WI38 (cell line): ENCODE data around the gene LRRC8B.
"Not testable (repeated sequence)": the region's sequence is repeated elsewhere in the genome, so short reads cannot be mapped to it uniquely, and the experiment has no call there.

Experiments used
- H3K4me3 ChIP-seq: 2 replicates; pipeline ENCODE4 v1.5.1; 2011; ENCODE audit warnings: low read depth, mild to moderate bottlenecking, control low read depth, low read length
- CTCF ChIP-seq: IDR thresholded peaks from 2 replicates; pipeline ENCODE4 v1.5.1; 2012; ENCODE audit warnings: low read depth, mild to moderate bottlenecking, control low read depth, low read length

LRRC8B gene

DNA sequence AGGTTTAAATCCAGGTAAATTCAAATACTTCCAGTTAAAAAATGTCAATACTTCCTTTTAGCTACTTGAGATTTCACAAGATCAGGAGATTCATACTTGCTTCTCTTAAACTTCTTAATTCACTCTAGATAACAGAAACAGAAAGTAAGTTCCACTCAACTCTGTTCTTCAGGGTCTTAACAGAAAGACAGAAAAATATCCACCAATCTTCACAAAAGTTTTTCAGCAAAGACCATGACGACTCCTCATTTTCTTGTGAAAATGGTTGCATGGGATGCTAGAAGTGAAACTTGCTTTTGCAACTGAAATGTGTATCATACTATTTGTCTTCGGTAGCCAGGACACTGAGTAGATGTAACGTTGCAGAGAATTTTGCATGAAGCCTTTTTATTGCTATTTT is 96.0 kb downstream of the LRRC8B start:
- H3K4me3 ChIP-seq, result no peak overlapping the region
- no peak for TF ChIP-seq CTCF

DNA sequence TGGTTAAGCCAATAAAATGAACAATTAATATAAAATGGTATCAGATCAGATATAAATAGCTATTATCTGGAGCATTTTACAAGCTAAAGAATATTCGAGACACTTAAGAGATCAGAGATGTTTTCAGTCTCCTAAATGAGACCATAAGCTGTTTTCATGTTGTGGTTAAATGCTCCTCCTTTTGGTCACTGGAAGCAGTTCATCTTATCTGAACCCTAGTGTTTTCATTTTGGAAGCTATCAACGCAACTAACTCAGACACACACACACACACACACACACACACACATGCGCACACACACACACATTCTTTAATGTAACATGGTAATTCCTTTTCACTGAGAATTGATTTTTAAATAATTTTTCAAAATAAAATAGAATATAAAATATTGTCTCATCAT is 98.3 kb downstream of the LRRC8B start:
- no peak overlapping the region for H3K4me3 ChIP-seq
- TF ChIP-seq CTCF, result no peak

- H3K4me3 ChIP-seq, result no peak overlapping the region
- no peak for TF ChIP-seq CTCF
Measured at GRCh38 chr1:89624314-89624713, 99.7 kb downstream of the LRRC8B start.

- TF ChIP-seq CTCF, result no peak
- no peak overlapping the region for H3K4me3 ChIP-seq
Measured at GRCh38 chr1:89624715-89625323, 100.2 kb downstream of the LRRC8B start.

- TF ChIP-seq CTCF, result no peak
Measured at GRCh38 chr1:89627596-89627962, 103.0 kb downstream of the LRRC8B start.

DNA sequence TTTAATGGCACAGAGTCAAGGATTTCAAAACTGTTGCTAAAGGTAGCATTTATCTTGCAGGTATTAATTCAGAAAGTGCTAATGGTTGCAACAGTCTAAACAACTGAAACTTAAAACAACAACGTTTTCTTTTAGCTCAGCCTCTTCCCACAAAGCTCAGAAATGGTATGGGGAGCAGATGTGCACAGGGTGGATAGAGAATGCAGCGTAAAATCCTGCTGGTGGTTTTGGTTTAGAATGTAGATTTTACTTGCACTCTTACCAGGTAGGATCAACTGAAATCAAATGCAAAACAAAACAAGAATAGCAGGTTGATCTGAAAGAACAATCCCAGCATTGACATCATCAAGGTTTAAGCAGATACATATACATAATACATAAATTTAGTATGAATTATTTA is 104.5 kb downstream of the LRRC8B start:
- no peak for TF ChIP-seq CTCF
- H3K4me3 ChIP-seq, result no peak overlapping the region

More at GRCh38 chr1:89627596-89627962, 103.0 kb downstream of the LRRC8B start:
- H3K4me3 ChIP-seq, result no peak overlapping the region

DNA sequence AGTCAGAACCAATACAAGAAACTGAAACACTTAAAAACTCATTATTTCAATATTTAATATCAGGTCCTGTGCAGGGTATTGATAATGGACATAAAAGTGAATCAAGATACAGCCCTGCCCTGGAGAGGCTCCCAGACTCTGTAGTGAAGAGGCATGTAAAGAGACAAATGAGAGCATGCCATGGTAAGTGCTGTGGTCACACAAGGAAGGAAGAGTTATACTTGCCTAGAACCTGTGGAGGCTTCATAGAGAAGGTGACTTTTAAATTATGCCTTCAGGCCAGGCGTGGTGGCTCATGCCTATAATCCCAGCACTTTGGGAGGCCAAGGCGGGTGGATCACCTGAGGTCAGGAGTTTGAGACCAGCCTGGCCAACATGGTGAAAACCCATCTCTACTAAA is 105.0 kb downstream of the LRRC8B start:
- H3K4me3 ChIP-seq, result not testable (repeated sequence)

DNA sequence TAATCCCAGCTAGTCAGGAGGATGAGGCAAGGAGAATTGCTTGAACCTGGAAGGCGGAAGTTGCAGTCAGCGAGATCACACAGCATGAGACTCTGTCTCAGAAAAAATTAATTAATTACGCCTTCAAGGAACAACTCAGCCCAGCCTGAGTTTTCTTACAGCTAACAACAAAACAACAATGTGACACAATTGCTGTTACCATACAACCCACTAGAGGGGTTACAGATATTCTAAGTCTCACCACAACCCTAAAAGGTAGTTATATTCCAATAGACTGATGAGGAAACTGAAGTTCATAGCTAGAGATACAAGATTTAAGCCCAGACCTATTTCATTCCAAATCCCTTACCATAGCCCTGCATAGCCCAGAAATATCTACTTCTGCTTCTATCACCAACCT is 105.4 kb downstream of the LRRC8B start:
- no peak overlapping the region for H3K4me3 ChIP-seq
- TF ChIP-seq CTCF, result no peak
